IPS-20b (cell line): Measurements from ENCODE around the gene BCLAF1.

Experiments used
- H3K27ac ChIP-seq: one replicate; pipeline ENCODE4 v1.5.1; 2013; ENCODE audit warnings: low read length
- H3K27me3 ChIP-seq: 2 replicates; pipeline ENCODE4 v1.6.1; 2013; ENCODE audit warnings: mild to moderate bottlenecking, low read length, inconsistent platforms; ENCODE audit not compliant: insufficient read depth
- H3K36me3 ChIP-seq: 2 replicates; pipeline ENCODE4 v1.6.1; 2013; ENCODE audit warnings: low read depth, mild to moderate bottlenecking, inconsistent platforms, low read length, moderate library complexity; ENCODE audit not compliant: insufficient read depth
- H3K4me1 ChIP-seq: 2 replicates; pipeline ENCODE4 v1.6.1; 2013; ENCODE audit warnings: mild to moderate bottlenecking, control low read depth, inconsistent platforms, low read length, moderate library complexity; ENCODE audit not compliant: insufficient read depth
- H3K4me3 ChIP-seq: 2 replicates; pipeline ENCODE4 v1.5.1; 2013; ENCODE audit warnings: mild to moderate bottlenecking, low read length, inconsistent platforms
- H3K9ac ChIP-seq: 2 replicates; pipeline ENCODE4 v1.6.1; 2013; ENCODE audit warnings: low read depth, mild to moderate bottlenecking, inconsistent platforms, low read length, moderate library complexity
- H3K9me3 ChIP-seq: 2 replicates; pipeline ENCODE4 v1.6.1; 2013; ENCODE audit warnings: mild to moderate bottlenecking, low read depth, low read length, inconsistent platforms; ENCODE audit not compliant: insufficient read depth

BCLAF1 gene

GRCh38 chr6:136210398-136211165 lies 79.1 kb downstream of the BCLAF1 start:
- Histone ChIP-seq H3K4me1 (no peaks in the 10 kb centered on the region), H3K9me3 (no peaks in the 10 kb centered on the region), H3K27ac (no peak overlapping the region), H3K36me3 (no peaks in the 10 kb centered on the region), H3K27me3 (no peaks in the 10 kb centered on the region), H3K4me3 (no peak overlapping the region), H3K9ac (no peak overlapping the region)

DNA sequence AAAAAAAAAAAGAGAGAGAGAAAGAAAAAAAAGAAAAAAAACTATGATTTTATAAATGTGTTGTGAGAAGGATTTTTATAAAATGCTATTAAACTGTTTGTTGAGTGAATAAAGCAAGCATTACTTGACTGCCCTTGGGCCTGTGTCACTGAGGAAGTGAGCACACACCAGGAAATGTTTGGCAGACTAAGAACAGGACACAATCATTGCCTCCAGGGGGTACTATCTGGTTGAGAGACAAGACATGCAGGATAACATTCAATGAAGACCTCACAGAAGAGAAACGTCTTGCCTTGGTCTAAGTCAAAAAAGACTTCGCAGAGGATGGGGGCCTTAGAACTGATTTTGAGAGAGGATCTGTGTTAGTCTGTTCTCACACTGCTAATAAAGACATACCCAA lies 80.2 kb downstream of the BCLAF1 start:
- Histone ChIP-seq H3K27ac (no peak overlapping the region), H3K9me3 (no peaks in the 10 kb centered on the region), H3K4me1 (no peaks in the 10 kb centered on the region), H3K4me3 (no peak overlapping the region), H3K9ac (no peak overlapping the region), H3K27me3 (no peaks in the 10 kb centered on the region), H3K36me3 (no peaks in the 10 kb centered on the region)

- H3K9ac ChIP-seq = no peak overlapping the region
- H3K27me3 ChIP-seq = no peaks in the 10 kb centered on the region
- H3K9me3 ChIP-seq = no peaks in the 10 kb centered on the region
- no peak overlapping the region for H3K27ac ChIP-seq
- no peak overlapping the region for H3K4me3 ChIP-seq
- no peaks in the 10 kb centered on the region for H3K4me1 ChIP-seq
- H3K36me3 ChIP-seq = no peaks in the 10 kb centered on the region
Measured at GRCh38 chr6:136208783-136209182, 80.9 kb downstream of the BCLAF1 start.
